IMR-90 (cell line): ENCODE results near the gene PRRC2A. TPM values are rescaled to one million over a fixed set of nuclear protein-coding genes. Genes with fewer than 3 reads are reported as not detected.

Experiments
- ATAC-seq: fragments of 200-7000 bp; cut with Tn5 transposase; 2 replicates; pipeline ENCODE4 v1.9.1; 2020; ENCODE audit warnings: low read depth, mild to moderate bottlenecking, moderate library complexity
- BruUV-seq: library from RNA; stranded (reverse); fragments of 400-500 nt; replicated peaks from 2 replicates; lab custom pipeline; 2021; lab: Mats Ljungman, UMichigan
- CTCF ChIA-PET: fragments of 300-600 bp; formaldehyde crosslinking; extraction: SDS; loops from one replicate; lab custom pipeline; 2021; ENCODE audit warnings: antibody characterized with exemption; lab: Yijun Ruan, JAX
- POLR2A ChIA-PET: fragments of 300-600 bp; sonication (Branson Sonifier 250); formaldehyde crosslinking; loops from one replicate; lab custom pipeline; 2022; ENCODE audit warnings: antibody characterized with exemption; ENCODE audit not compliant: unreplicated experiment; lab: Charles Lee
- DNase-seq: peaks from one replicate; pipeline ENCODE4 v3.0.0; 2013
- H2AFZ ChIP-seq: replicated peaks from 2 replicates; pipeline ENCODE3; 2013; ENCODE audit warnings: low read length, mild to moderate bottlenecking; ENCODE audit not compliant: poor library complexity
- H2AK5ac ChIP-seq: 2 replicates; pipeline ENCODE4 v1.6.1; 2013; ENCODE audit warnings: low read depth, low read length, inconsistent platforms
- H2AK9ac ChIP-seq: replicated peaks from 2 replicates; pipeline ENCODE3; 2013; ENCODE audit warnings: mild to moderate bottlenecking, low read depth, low read length, moderate library complexity; ENCODE audit not compliant: poor library complexity
- H2BK120ac ChIP-seq: 2 replicates; pipeline ENCODE4 v1.6.1; 2013; ENCODE audit warnings: low read depth, low read length, inconsistent platforms
- H2BK15ac ChIP-seq: 3 replicates; pipeline ENCODE4 v1.6.1; 2013; ENCODE audit warnings: low read depth, low read length, inconsistent platforms
- H2BK20ac ChIP-seq: 2 replicates; pipeline ENCODE4 v1.6.1; 2013; ENCODE audit warnings: low read depth, mild to moderate bottlenecking, inconsistent platforms, low read length, moderate library complexity
- H2BK5ac ChIP-seq: 2 replicates; pipeline ENCODE4 v1.6.1; 2013; ENCODE audit warnings: mild to moderate bottlenecking, low read depth, low read length, inconsistent platforms; ENCODE audit not compliant: poor library complexity, severe bottlenecking
- H3K14ac ChIP-seq: replicated peaks from 2 replicates; pipeline ENCODE4 v1.6.1; 2013; ENCODE audit warnings: low read depth, low read length, inconsistent platforms
- H3K18ac ChIP-seq: 2 replicates; pipeline ENCODE4 v1.6.1; 2013; ENCODE audit warnings: low read depth, low read length, control low read depth
- H3K23ac ChIP-seq: 2 replicates; pipeline ENCODE4 v1.6.1; 2013; ENCODE audit warnings: low read depth, low read length, inconsistent platforms
- H3K27ac ChIP-seq: 2 replicates; pipeline ENCODE4 v1.5.1; 2013; ENCODE audit warnings: mild to moderate bottlenecking, control low read depth, low read length; ENCODE audit not compliant: insufficient read depth
- H3K27me3 ChIP-seq: 2 replicates; pipeline ENCODE4 v1.6.1; 2013; ENCODE audit warnings: low read length; ENCODE audit not compliant: control insufficient read depth, insufficient read depth
- H3K36me3 ChIP-seq: 2 replicates; pipeline ENCODE4 v1.6.1; 2013; ENCODE audit warnings: low read length, mixed read lengths; ENCODE audit not compliant: control insufficient read depth, insufficient read depth
- H3K4ac ChIP-seq: 2 replicates; pipeline ENCODE4 v1.6.1; 2013; ENCODE audit warnings: low read depth, low read length, inconsistent platforms
- H3K4me1 ChIP-seq: 2 replicates; pipeline ENCODE4 v1.6.1; 2013; ENCODE audit warnings: low read length, mixed read lengths; ENCODE audit not compliant: control insufficient read depth, insufficient read depth
- H3K4me2 ChIP-seq: 2 replicates; pipeline ENCODE4 v1.6.1; 2013; ENCODE audit warnings: low read depth, mild to moderate bottlenecking, control low read depth, low read length, moderate library complexity
- H3K4me3 ChIP-seq: 2 replicates; pipeline ENCODE4 v1.5.1; 2013; ENCODE audit warnings: low read depth, mild to moderate bottlenecking, control low read depth, low read length, moderate library complexity; ENCODE audit not compliant: insufficient read depth
- H3K56ac ChIP-seq: 2 replicates; pipeline ENCODE4 v1.6.1; 2013; ENCODE audit warnings: low read length, inconsistent platforms; ENCODE audit not compliant: insufficient read depth; ENCODE audit errors: extremely low read depth
- H3K79me1 ChIP-seq, 2 experiments: 2 replicates each; pipeline ENCODE4 v1.6.1; 2013; ENCODE audit warnings: low read length in 2 of 2, inconsistent platforms in 1 of 2, low read depth in 1 of 2
- H3K9ac ChIP-seq: 2 replicates; pipeline ENCODE4 v1.6.1; 2013; ENCODE audit warnings: low read depth, low read length, control low read depth
- H3K9me1 ChIP-seq: 2 replicates; pipeline ENCODE4 v1.6.1; 2013; ENCODE audit warnings: low read length, inconsistent platforms; ENCODE audit not compliant: insufficient read depth
- H3K9me3 ChIP-seq: 2 replicates; pipeline ENCODE4 v1.6.1; 2013; ENCODE audit warnings: low read length; ENCODE audit not compliant: control insufficient read depth, insufficient read depth
- H4K20me1 ChIP-seq: 2 replicates; pipeline ENCODE4 v1.6.1; 2013; ENCODE audit warnings: low read length, inconsistent platforms; ENCODE audit not compliant: insufficient read depth
- H4K5ac ChIP-seq: 2 replicates; pipeline ENCODE4 v1.6.1; 2013; ENCODE audit warnings: mild to moderate bottlenecking, low read depth, low read length, control low read depth
- H4K8ac ChIP-seq, 2 experiments: 2 replicates each; pipeline ENCODE4 v1.6.1; 2013; ENCODE audit warnings: low read depth in 2 of 2, low read length in 2 of 2, control low read depth in 1 of 2, inconsistent platforms in 1 of 2
- H4K91ac ChIP-seq: 2 replicates; pipeline ENCODE4 v1.6.1; 2013; ENCODE audit warnings: low read depth, low read length, inconsistent platforms; ENCODE audit not compliant: insufficient read depth
- CEBPB ChIP-seq: IDR thresholded peaks from 2 replicates; pipeline ENCODE4 v1.6.1; 2012; ENCODE audit warnings: low read depth, low read length, improper control_type of control experiment
- CTCF ChIP-seq: conservative IDR thresholded peaks from 2 replicates; pipeline ENCODE4 v1.5.1; 2012; ENCODE audit warnings: mild to moderate bottlenecking, low read depth, low read length, improper control_type of control experiment
- WGBS, 2 experiments: methylation state at CpG; one replicate each; pipeline versions ENCODE4 v1.1.5 to v1.1.7; 2013; ENCODE audit warnings: missing lambda C conversion rate in 2 of 2; ENCODE audit not compliant: insufficient read length in 1 of 2; ENCODE audit errors: extremely low coverage in 2 of 2; 5-methylcytosine and 5-hydroxymethylcytosine counted together
- dilution Hi-C: fragments of 300-500 bp; cut with HindIII; formaldehyde crosslinking; loops from one replicate; pipeline ENCODE4 v1.14.3; 2018; ENCODE audit warnings: low sequenced_read_pairs; ENCODE audit not compliant: unreplicated experiment
- in situ Hi-C: fragments of 300-500 bp; cut with MboI; formaldehyde crosslinking; loops from 3 replicates; pipeline ENCODE4 v1.14.3; 2019; ENCODE audit warnings: low sequenced_read_pairs, inconsistent platforms, mixed read lengths
- intact Hi-C: fragments of 100-400 bp; cut with micrococcal nuclease; formaldehyde crosslinking; loops from 2 replicates; pipeline ENCODE4 v1.10.0; 2022
- polyA plus RNA-seq, 3 experiments: library from polyadenylated mRNA; depleted of rRNA; stranded (reverse); fragments of >200 nt; gene quantifications; 2 replicates each; pipeline ENCODE4 v1.2.3, GENCODE V29; 2012; ENCODE audit warnings: low replicate concordance in 1 of 3
- total RNA-seq: library from RNA; depleted of rRNA; stranded (reverse); fragments of >200 nt; gene quantifications from 2 replicates; pipeline ENCODE4 v1.2.3, GENCODE V29; 2012

PRRC2A gene
- total and polyA plus RNA-seq, 2 of the 4 experiments (the other 2 are of a cell fraction) = 7.7 to 88.6 TPM

- H4K8ac ChIP-seq = peak overlapping the region in 1 of 2 experiments; percentile 51; a peak in 1 of 4 replicates
- no peaks in the 10 kb centered on the region for H4K20me1 ChIP-seq
- peaks cover 19% of the 10 kb centered on the region for H3K27me3 ChIP-seq
- ATAC-seq (no peak), DNase-seq (no peak)
- no peak overlapping the region for H3K56ac ChIP-seq
- no peak overlapping the region for H3K4ac ChIP-seq
- H3K18ac ChIP-seq = no peak overlapping the region
- intact Hi-C loops (loop anchor here (2.0 to 5.0 kb wide), 2 partner anchors 19 to 32 kb away; partner anchors contain the start of genes ATP6V1G2 and NFKBIL1), in situ Hi-C loops (no loop called here), dilution Hi-C loops (no loop called here)
- no TSS peak for BruUV-seq
- peaks cover 4% of the 10 kb centered on the region; the same call in 1 of the 2 replicates for H3K4me1 ChIP-seq
- no peak overlapping the region for H2BK15ac ChIP-seq
- no peak overlapping the region for H3K4me2 ChIP-seq
- no peak overlapping the region for H2BK20ac ChIP-seq
- POLR2A ChIA-PET = no interaction called here
- H2BK120ac ChIP-seq = no peak overlapping the region
- H3K4me3 ChIP-seq = no peak overlapping the region
- H4K5ac ChIP-seq = no peak overlapping the region
- WGBS, 2 experiments = no CpG with 5 or more reads among the region's 8 CpGs
- no peak overlapping the region for H3K27ac ChIP-seq
- H3K9ac ChIP-seq = no peak overlapping the region
- H3K9me3 ChIP-seq = no peaks in the 10 kb centered on the region
- H3K79me1 ChIP-seq = no peaks in the 10 kb centered on the region
- H2AK5ac ChIP-seq = no peak overlapping the region
- no peak overlapping the region for H3K23ac ChIP-seq
- H4K91ac ChIP-seq = no peak overlapping the region
- no peak overlapping the region for H2BK5ac ChIP-seq
- no peak overlapping the region for H2AK9ac ChIP-seq
- TF ChIP-seq CEBPB = no peak
- no peak for TF ChIP-seq CTCF
- no peaks in the 10 kb centered on the region for H3K36me3 ChIP-seq
- H3K9me1 ChIP-seq = no peaks in the 10 kb centered on the region; the same call in 1 of the 2 replicates
- CTCF ChIA-PET = interaction anchor here (0.7 to 1.4 kb wide), 5 partner anchors 8 to 30 kb away, joined by 3 to 6 read pairs (median 4); no protein-coding TSS in a partner anchor
- H3K14ac ChIP-seq = no peak overlapping the region
- peak overlapping the region; percentile 95 for H2AFZ ChIP-seq
Measured at GRCh38 chr6:31579546-31580437, 40.7 kb upstream of the PRRC2A start.
